Cardiac muscle cell (in vitro differentiated cells and primary cell): Measurements from ENCODE around the gene OST4. TPM values are rescaled to one million over a fixed set of nuclear protein-coding genes. Genes with fewer than 3 reads are reported as not detected.

Experiments
- DNase-seq, 2 donors: peaks; one replicate each; pipeline versions ENCODE4 v3.0.0 to v3.0.0-alpha.2; 2010 to 2017; ENCODE audit warnings: low read depth in 1 of 2, low spot score in 1 of 2
- H3K27ac ChIP-seq: fragments of 200-600 bp; sonication (generic); 2 replicates; pipeline ENCODE4 v1.5.1; 2016
- H3K27me3 ChIP-seq: fragments of 200-600 bp; sonication (generic); 2 replicates; pipeline ENCODE4 v1.6.0; 2016; ENCODE audit warnings: control low read depth
- H3K36me3 ChIP-seq: fragments of 200-600 bp; sonication (generic); 2 replicates; pipeline ENCODE4 v1.5.1; 2016; ENCODE audit warnings: control low read depth
- H3K4me1 ChIP-seq: fragments of 200-600 bp; sonication (generic); 2 replicates; pipeline ENCODE4 v1.8.1; 2017; ENCODE audit warnings: low read depth, mild to moderate bottlenecking, mixed run types
- H3K4me3 ChIP-seq: fragments of 200-600 bp; sonication (generic); 2 replicates; pipeline ENCODE4 v1.5.1; 2016; ENCODE audit warnings: mild to moderate bottlenecking
- H3K9me3 ChIP-seq: fragments of 200-600 bp; sonication (generic); 2 replicates; pipeline ENCODE4 v1.5.1; 2017; ENCODE audit warnings: low read depth, mild to moderate bottlenecking, control low read depth
- polyA plus RNA-seq: library from polyadenylated mRNA; unstranded; fragments of >200 nt; fragmentation: Nextera tagmentation; extraction: Ambion mirVana; gene quantifications from 2 replicates; pipeline ENCODE4 v1.2.1, GENCODE V29; 2016
- total RNA-seq: library from RNA; depleted of rRNA; stranded (reverse); fragments of >200 nt; gene quantifications from 2 replicates; pipeline ENCODE4 v1.2.3, GENCODE V29; 2016
- TF ChIP-seq, protein P1 (sequence below): IDR thresholded peaks from 2 replicates; pipeline ENCODE4 v1.5.1; 2012; ENCODE audit warnings: low read depth, mild to moderate bottlenecking, low read length

OST4 gene
- total and polyA plus RNA-seq, 2 experiments from 2014 or later = 289 to 779 TPM

DNA sequence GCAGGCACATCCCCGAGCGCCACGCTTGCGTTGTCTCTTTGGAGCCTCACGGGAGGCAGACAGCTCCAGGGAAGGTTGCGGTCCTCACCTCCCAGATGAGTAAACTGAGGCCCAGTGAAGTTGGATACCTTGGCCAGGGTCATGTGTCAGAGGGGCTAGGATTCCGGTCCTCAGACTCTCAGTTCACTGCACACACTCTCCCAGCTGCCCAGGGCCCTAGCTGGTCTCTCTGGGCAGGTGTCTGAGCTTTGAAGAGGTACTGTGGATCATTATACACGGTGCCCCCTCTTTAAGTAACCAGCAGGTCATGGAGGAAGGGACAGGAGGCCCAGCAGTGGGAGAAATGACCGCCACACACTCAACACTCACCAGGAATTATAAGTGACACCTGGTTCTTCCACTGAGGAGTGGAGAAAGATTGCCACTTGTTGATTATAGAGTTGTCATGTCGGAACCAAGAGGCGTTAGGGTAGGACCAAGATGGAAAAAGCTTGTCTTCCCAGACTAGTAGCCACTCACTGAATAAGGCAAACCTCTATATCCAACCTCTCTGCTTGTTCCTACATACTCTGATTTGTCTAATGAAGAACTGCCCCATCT is 38.1 kb downstream of the OST4 start:
- H3K27ac ChIP-seq = peak overlapping the region; percentile 49
- H3K36me3 ChIP-seq = peaks cover 30% of the 10 kb centered on the region
- peak overlapping the region; percentile 61 for H3K4me3 ChIP-seq

DNA sequence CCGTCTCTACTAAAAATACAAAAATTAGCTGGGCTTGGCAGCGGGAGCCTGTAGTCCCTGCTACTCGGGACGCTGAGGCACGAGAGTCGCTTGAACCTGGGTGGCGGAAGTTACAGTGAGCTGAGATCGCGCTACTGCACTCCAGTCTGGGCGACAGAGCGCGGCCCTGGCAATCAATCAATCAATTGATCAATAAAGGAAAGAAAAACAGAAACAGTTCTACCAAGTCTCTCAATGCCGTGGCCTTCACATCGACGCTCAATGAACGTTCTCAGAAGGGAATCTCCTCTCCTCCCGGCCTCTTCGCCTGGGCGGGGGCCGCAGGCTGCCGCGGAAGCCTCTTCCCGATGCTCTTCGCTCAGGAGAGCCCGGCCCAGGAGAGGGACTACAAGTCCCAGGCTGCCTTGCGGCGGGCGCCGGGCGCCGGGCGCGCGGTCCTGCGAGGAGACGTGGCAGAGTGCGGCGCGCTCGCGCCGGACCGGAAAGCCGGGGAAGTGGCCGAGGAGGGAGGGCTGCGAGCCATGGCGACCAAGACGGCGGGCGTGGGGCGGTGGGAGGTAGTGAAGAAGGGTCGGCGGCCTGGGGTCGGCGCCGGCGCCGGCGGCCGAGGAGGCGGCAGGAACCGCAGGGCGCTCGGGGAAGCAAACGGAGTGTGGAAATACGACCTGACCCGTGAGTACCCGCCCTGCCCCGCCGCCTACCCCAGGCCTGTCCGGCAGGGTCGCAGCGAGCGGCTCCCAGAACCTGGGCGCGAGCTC is 38.8 kb downstream of the OST4 start, which contains the start of gene TMEM214:
Gene TMEM214, plus strand, starts transcription at position 471 of the 758 bp plus-strand sequence. Its CDS starts 51 bp downstream, at position 522.
- H3K4me3 ChIP-seq = peak within 1 kb of the TSS; percentile 61
- peak; percentile 90 to 92 for DNase-seq
- peak within 1 kb of the TSS; percentile 49 for H3K27ac ChIP-seq
- TF ChIP-seq, protein P1, sequence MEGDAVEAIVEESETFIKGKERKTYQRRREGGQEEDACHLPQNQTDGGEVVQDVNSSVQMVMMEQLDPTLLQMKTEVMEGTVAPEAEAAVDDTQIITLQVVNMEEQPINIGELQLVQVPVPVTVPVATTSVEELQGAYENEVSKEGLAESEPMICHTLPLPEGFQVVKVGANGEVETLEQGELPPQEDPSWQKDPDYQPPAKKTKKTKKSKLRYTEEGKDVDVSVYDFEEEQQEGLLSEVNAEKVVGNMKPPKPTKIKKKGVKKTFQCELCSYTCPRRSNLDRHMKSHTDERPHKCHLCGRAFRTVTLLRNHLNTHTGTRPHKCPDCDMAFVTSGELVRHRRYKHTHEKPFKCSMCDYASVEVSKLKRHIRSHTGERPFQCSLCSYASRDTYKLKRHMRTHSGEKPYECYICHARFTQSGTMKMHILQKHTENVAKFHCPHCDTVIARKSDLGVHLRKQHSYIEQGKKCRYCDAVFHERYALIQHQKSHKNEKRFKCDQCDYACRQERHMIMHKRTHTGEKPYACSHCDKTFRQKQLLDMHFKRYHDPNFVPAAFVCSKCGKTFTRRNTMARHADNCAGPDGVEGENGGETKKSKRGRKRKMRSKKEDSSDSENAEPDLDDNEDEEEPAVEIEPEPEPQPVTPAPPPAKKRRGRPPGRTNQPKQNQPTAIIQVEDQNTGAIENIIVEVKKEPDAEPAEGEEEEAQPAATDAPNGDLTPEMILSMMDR = no peak
- H3K9me3 ChIP-seq = no peaks in the 10 kb centered on the region
- H3K27me3 ChIP-seq = no peaks in the 10 kb centered on the region
- peaks cover 5% of the 10 kb centered on the region for H3K4me1 ChIP-seq
- H3K36me3 ChIP-seq = peaks cover 30% of the 10 kb centered on the region

More for the DNA sequence above, 38.1 kb downstream of the OST4 start:
- DNase-seq = no peak
- TF ChIP-seq, protein P1 = no peak
- Histone ChIP-seq H3K27me3 (no peaks in the 10 kb centered on the region), H3K4me1 (peaks cover 5% of the 10 kb centered on the region), H3K9me3 (no peaks in the 10 kb centered on the region)

DNA sequence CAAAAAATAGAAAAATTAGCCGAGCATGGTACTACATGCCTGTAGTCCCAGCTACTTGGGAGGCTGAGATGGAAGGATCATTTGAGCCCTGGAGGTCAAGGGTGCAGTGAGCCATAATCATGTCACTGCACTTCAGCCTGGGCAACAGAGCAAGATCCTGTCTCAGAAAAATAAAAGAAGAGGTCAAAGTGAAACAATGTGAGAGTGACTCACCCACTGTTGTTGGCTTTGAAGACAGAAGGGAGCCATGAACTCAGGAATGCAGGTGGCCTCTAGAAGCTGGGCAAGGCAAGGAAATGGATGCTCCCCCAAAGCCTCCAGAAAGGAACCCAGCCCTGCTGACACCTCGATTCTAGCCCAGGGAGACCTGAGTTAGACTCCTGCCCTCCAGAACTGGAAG is 42.4 kb downstream of the OST4 start:
- Histone ChIP-seq H3K9me3 (no peaks in the 10 kb centered on the region), H3K4me3 (no peak overlapping the region), H3K27ac (no peak overlapping the region), H3K36me3 (peaks cover 3% of the 10 kb centered on the region), H3K4me1 (peaks cover 5% of the 10 kb centered on the region), H3K27me3 (no peaks in the 10 kb centered on the region)
- no peak for DNase-seq
- TF ChIP-seq, protein P1 = no peak

DNA sequence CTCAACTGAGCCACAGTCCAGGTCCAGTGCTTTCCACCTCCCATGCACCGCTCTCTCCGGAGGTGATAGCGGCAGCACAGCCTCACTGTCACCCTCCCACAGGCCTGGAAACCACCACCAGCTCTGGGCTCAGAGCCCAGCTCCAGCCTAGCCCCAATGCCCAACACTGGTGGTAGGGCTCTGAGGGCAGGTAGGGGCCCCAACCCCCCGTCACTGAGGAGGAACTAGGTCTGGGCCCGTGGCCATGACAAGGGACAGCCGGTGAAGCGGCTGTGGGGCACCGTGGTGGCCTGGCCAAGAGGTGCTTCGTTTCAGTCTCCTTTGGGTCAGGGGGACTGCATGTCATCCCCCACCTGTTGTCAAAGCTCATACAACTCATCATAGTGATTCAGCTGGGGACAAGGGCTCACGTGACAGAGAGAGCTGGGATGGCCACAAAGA is 44.2 kb downstream of the OST4 start:
- TF ChIP-seq, protein P1 = no peak
- Histone ChIP-seq H3K4me3 (no peak overlapping the region), H3K9me3 (no peaks in the 10 kb centered on the region)

DNA sequence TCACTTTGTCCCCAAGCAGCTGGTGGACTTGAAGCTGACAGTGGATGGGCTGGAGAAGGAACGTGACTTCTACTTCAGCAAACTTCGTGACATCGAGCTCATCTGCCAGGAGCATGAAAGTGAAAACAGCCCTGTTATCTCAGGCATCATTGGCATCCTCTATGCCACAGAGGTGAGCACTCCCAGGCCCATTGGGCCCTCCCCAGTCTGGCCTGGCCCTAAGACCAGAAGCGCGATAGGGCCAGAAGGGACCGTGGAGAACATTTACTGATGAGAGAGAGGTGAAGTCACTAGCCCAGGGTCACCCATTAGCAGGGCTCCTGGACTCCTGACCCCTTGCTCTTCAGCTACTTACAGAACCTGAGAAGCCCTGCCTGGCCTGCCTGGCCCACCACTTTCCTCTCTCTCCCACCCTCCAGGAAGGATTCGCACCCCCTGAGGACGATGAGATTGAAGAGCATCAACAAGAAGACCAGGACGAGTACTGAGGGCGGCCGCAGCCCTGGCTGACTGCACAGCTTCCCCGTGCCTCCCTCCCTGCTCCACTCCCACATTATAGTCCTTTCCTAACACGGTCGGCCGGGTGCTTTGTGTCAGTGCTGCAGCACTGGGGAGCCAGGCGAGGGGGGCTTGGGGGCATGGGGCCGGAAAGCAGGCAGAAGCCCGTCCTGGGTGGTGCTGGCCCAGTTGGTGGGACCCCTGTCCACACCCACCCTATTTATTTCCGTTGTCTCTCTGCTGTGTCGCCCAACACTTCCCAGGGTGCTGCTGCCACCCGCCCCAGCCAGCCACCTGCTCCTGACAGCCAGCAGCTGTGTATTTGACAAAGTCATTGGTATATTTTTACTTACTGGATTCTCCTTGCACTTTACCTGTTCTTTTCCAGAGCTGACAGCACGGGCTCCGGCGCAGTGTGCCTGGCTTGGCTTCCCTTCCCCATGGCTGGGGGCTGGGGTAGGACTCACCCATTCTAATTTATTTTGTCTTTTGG is 45.3 kb downstream of the OST4 start:
- H3K9me3 ChIP-seq = no peaks in the 10 kb centered on the region
- no peak overlapping the region for H3K27ac ChIP-seq
- TF ChIP-seq, protein P1 = no peak
- no peaks in the 10 kb centered on the region for H3K4me1 ChIP-seq
- H3K36me3 ChIP-seq = peaks cover 14% of the 10 kb centered on the region
- DNase-seq = no peak
- H3K27me3 ChIP-seq = no peaks in the 10 kb centered on the region
- H3K4me3 ChIP-seq = no peak overlapping the region

More for the DNA sequence above, 44.2 kb downstream of the OST4 start:
- H3K36me3 ChIP-seq = peaks cover 14% of the 10 kb centered on the region
- DNase-seq = no peak
- H3K27ac ChIP-seq = no peak overlapping the region
- H3K27me3 ChIP-seq = no peaks in the 10 kb centered on the region
- no peaks in the 10 kb centered on the region for H3K4me1 ChIP-seq
